Loucy (cell line): ENCODE results near the gene BLACAT1.

Source experiments
- CTCF ChIP-seq: fragments of 200-600 bp; sonication (generic); conservative IDR thresholded peaks from 2 replicates; pipeline ENCODE4 v1.5.1; 2014; ENCODE audit warnings: mild to moderate bottlenecking, antibody characterized with exemption, low read length
- EZH2phosphoT487 ChIP-seq: fragments of 200-600 bp; IDR thresholded peaks from 2 replicates; pipeline ENCODE4 v1.6.1; 2018; ENCODE audit warnings: antibody characterized with exemption, mild to moderate bottlenecking, moderate library complexity, borderline replicate concordance

- TF ChIP-seq CTCF (no peak), EZH2phosphoT487 (no peak)
Measured at GRCh38 chr1:205496661-205497060, 40.8 kb upstream of the BLACAT1 start.
